DMS79 (cell line): ENCODE measurements around the gene MAST4.

Experiments
- DNase-seq: peaks from one replicate; lab custom pipeline; 2025; lab: John Stamatoyannopoulos, UW

Gene MAST4

GRCh38 chr5:66595756-66596635, at the start of gene MAST4:
Gene MAST4, plus strand, starts transcription at chr5:66596393. Its CDS starts 263 bp downstream, at chr5:66596656.
- DNase-seq: peak; percentile 54

- no peak for DNase-seq
These were observed 49.7 kb upstream of the MAST4 start for GRCh38 chr5:66546541-66546940.

- no peak for DNase-seq
These were observed 44.9 kb upstream of the MAST4 start for GRCh38 chr5:66551338-66551737.

GRCh38 chr5:66551945-66552344, 44.2 kb upstream of the MAST4 start:
- no peak for DNase-seq

GRCh38 chr5:66553368-66553912, 42.8 kb upstream of the MAST4 start:
- peak; percentile 30 for DNase-seq

- DNase-seq: peak; percentile 61
These were observed 42.1 kb upstream of the MAST4 start for GRCh38 chr5:66553916-66554575.

- DNase-seq: no peak
These were observed 41.3 kb upstream of the MAST4 start for GRCh38 chr5:66554884-66555283.

- no peak for DNase-seq
These were observed 37.6 kb upstream of the MAST4 start for GRCh38 chr5:66558560-66558959.

- DNase-seq: no peak
These were observed 35.8 kb upstream of the MAST4 start for GRCh38 chr5:66560371-66560770.

- DNase-seq: no peak
These were observed 34.8 kb upstream of the MAST4 start for GRCh38 chr5:66561256-66561990.

- DNase-seq: no peak
These were observed 30.3 kb upstream of the MAST4 start for GRCh38 chr5:66565878-66566277.

- no peak for DNase-seq
These were observed 28.7 kb upstream of the MAST4 start for GRCh38 chr5:66567474-66567873.

- no peak for DNase-seq
These were observed 26.0 kb upstream of the MAST4 start for GRCh38 chr5:66570201-66570600.

GRCh38 chr5:66573733-66574132, 22.5 kb upstream of the MAST4 start:
- no peak for DNase-seq

- no peak for DNase-seq
These were observed 13.6 kb upstream of the MAST4 start for GRCh38 chr5:66582499-66583165.

GRCh38 chr5:66585291-66585690, 10.9 kb upstream of the MAST4 start:
- DNase-seq: no peak

GRCh38 chr5:66587771-66588170, 8.4 kb upstream of the MAST4 start:
- no peak for DNase-seq

- no peak for DNase-seq
These were observed 516 bp downstream of the MAST4 start for GRCh38 chr5:66596636-66597182.

- peak; percentile 12 for DNase-seq
These were observed 1.1 kb downstream of the MAST4 start for GRCh38 chr5:66597183-66597757.

- no peak for DNase-seq
These were observed 6.4 kb downstream of the MAST4 start for GRCh38 chr5:66602621-66603020.

GRCh38 chr5:66603164-66603563, 7.0 kb downstream of the MAST4 start:
- DNase-seq: no peak
